C4-2B (cell line): ENCODE results near the gene SCIN.

Experiments
- ZFX ChIP-seq: fragments of 450-650 bp; IDR thresholded peaks from 2 replicates; pipeline ENCODE4 v1.6.1; 2017
- TF ChIP-seq, protein P1 (sequence below): fragments of 450-650 bp; conservative IDR thresholded peaks from 2 replicates; pipeline ENCODE4 v1.5.1; 2017; ENCODE audit warnings: mild to moderate bottlenecking

GRCh38 chr7:12570168-12570533 is 369 bp upstream of the SCIN start:
- TF ChIP-seq, protein P1, sequence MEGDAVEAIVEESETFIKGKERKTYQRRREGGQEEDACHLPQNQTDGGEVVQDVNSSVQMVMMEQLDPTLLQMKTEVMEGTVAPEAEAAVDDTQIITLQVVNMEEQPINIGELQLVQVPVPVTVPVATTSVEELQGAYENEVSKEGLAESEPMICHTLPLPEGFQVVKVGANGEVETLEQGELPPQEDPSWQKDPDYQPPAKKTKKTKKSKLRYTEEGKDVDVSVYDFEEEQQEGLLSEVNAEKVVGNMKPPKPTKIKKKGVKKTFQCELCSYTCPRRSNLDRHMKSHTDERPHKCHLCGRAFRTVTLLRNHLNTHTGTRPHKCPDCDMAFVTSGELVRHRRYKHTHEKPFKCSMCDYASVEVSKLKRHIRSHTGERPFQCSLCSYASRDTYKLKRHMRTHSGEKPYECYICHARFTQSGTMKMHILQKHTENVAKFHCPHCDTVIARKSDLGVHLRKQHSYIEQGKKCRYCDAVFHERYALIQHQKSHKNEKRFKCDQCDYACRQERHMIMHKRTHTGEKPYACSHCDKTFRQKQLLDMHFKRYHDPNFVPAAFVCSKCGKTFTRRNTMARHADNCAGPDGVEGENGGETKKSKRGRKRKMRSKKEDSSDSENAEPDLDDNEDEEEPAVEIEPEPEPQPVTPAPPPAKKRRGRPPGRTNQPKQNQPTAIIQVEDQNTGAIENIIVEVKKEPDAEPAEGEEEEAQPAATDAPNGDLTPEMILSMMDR = no peak
- no peak for TF ChIP-seq ZFX
